H9 (cell line): ENCODE results near the gene ZBTB20. TPM values are rescaled to one million over a fixed set of nuclear protein-coding genes. Genes with fewer than 3 reads are reported as not detected.
A peak's percentile ranks its signal among the peaks of the same experiment; 100 is the strongest.

ENCODE experiments used
- DNase-seq: peaks from one replicate; pipeline ENCODE4 v3.0.0-alpha.2; 2017
- H2AFZ ChIP-seq: one replicate; pipeline ENCODE4 v1.6.1; 2013; ENCODE audit warnings: mild to moderate bottlenecking, low read length, control low read depth, moderate library complexity
- H2AK5ac ChIP-seq: 2 replicates; pipeline ENCODE4 v1.6.1; 2013; ENCODE audit warnings: low read length, control low read depth, mixed read lengths; ENCODE audit not compliant: insufficient read length
- H2BK120ac ChIP-seq: one replicate; pipeline ENCODE4 v1.6.1; 2013; ENCODE audit warnings: low read depth, mild to moderate bottlenecking, low read length, control low read depth, inconsistent platforms; ENCODE audit not compliant: poor library complexity, severe bottlenecking
- H2BK12ac ChIP-seq: 2 replicates; pipeline ENCODE4 v1.6.1; 2013; ENCODE audit warnings: low read length, control low read depth, mixed read lengths, low read depth; ENCODE audit not compliant: insufficient read length
- H2BK15ac ChIP-seq: 2 replicates; pipeline ENCODE4 v1.6.1; 2013; ENCODE audit warnings: low read depth, low read length, control low read depth
- H2BK20ac ChIP-seq: one replicate; pipeline ENCODE4 v1.6.1; 2013; ENCODE audit warnings: low read depth, mild to moderate bottlenecking, low read length, control low read depth, inconsistent platforms; ENCODE audit not compliant: poor library complexity, severe bottlenecking
- H2BK5ac ChIP-seq: 2 replicates; pipeline ENCODE4 v1.6.1; 2013; ENCODE audit warnings: low read length, control low read depth, mixed read lengths; ENCODE audit not compliant: insufficient read length
- H3K14ac ChIP-seq: 2 replicates; pipeline ENCODE4 v1.6.1; 2013; ENCODE audit warnings: low read length, control low read depth; ENCODE audit not compliant: insufficient read depth
- H3K18ac ChIP-seq: 2 replicates; pipeline ENCODE4 v1.6.1; 2013; ENCODE audit warnings: low read depth, mild to moderate bottlenecking, mixed read lengths, low read length, control low read depth; ENCODE audit not compliant: insufficient read length
- H3K23ac ChIP-seq: 2 replicates; pipeline ENCODE4 v1.6.1; 2013; ENCODE audit warnings: low read length, control low read depth, mixed read lengths, low read depth; ENCODE audit not compliant: insufficient read length
- H3K23me2 ChIP-seq: 2 replicates; pipeline ENCODE4 v1.6.1; 2013; ENCODE audit warnings: low read depth, mild to moderate bottlenecking, mixed read lengths, low read length, control low read depth; ENCODE audit not compliant: insufficient read length, poor library complexity, severe bottlenecking
- H3K27ac ChIP-seq: 2 replicates; pipeline ENCODE4 v1.5.1; 2013; ENCODE audit warnings: low read length, control low read depth, mixed read lengths, low read depth; ENCODE audit not compliant: insufficient read length
- H3K27me3 ChIP-seq: 2 replicates; pipeline ENCODE4 v1.6.1; 2013; ENCODE audit warnings: low read length, control low read depth, inconsistent platforms; ENCODE audit not compliant: insufficient read depth
- H3K4ac ChIP-seq: 2 replicates; pipeline ENCODE4 v1.6.1; 2013; ENCODE audit warnings: low read depth, mild to moderate bottlenecking, control low read depth, inconsistent platforms, low read length, moderate library complexity
- H3K4me1 ChIP-seq: 2 replicates; pipeline ENCODE4 v1.6.1; 2013; ENCODE audit warnings: low read length, control low read depth, inconsistent platforms; ENCODE audit not compliant: insufficient read depth
- H3K4me2 ChIP-seq: 2 replicates; pipeline ENCODE4 v1.6.1; 2013; ENCODE audit warnings: low read length, control low read depth, mixed read lengths; ENCODE audit not compliant: insufficient read length, insufficient read depth
- H3K56ac ChIP-seq: 2 replicates; pipeline ENCODE4 v1.6.1; 2013; ENCODE audit warnings: low read depth, mild to moderate bottlenecking, mixed read lengths, low read length, control low read depth; ENCODE audit not compliant: insufficient read length
- H3K79me1 ChIP-seq: 2 replicates; pipeline ENCODE4 v1.6.1; 2013; ENCODE audit warnings: low read depth, mild to moderate bottlenecking, moderate library complexity, low read length, control low read depth, inconsistent platforms; ENCODE audit not compliant: insufficient read depth, poor library complexity, severe bottlenecking
- H3K79me2 ChIP-seq: 2 replicates; pipeline ENCODE4 v1.6.1; 2013; ENCODE audit warnings: low read length, control low read depth, inconsistent platforms; ENCODE audit not compliant: insufficient read depth
- H3K9ac ChIP-seq: 2 replicates; pipeline ENCODE4 v1.6.1; 2013; ENCODE audit warnings: low read length, control low read depth, mixed read lengths; ENCODE audit not compliant: insufficient read length; ENCODE audit errors: extremely low read depth
- H3K9me3 ChIP-seq: one replicate; pipeline ENCODE4 v1.6.1; 2013; ENCODE audit warnings: low read depth, low read length, inconsistent platforms; ENCODE audit not compliant: control insufficient read depth
- H3T11ph ChIP-seq: one replicate; pipeline ENCODE4 v1.6.1; 2013; ENCODE audit warnings: mild to moderate bottlenecking, low read length, control low read depth, inconsistent platforms
- H4K20me1 ChIP-seq: one replicate; pipeline ENCODE4 v1.6.1; 2013; ENCODE audit not compliant: control insufficient read depth, insufficient read length, insufficient read depth
- H4K5ac ChIP-seq: 2 replicates; pipeline ENCODE4 v1.6.1; 2013; ENCODE audit warnings: low read depth, mild to moderate bottlenecking, mixed read lengths, low read length, control low read depth; ENCODE audit not compliant: insufficient read length
- H4K8ac ChIP-seq: replicated peaks from 2 replicates; pipeline ENCODE4 v1.6.1; 2013; ENCODE audit warnings: low read length, control low read depth, mixed read lengths, low read depth; ENCODE audit not compliant: insufficient read length
- H4K91ac ChIP-seq: 2 replicates; pipeline ENCODE4 v1.6.1; 2013; ENCODE audit warnings: low read depth, mild to moderate bottlenecking, moderate library complexity, mixed read lengths, low read length, control low read depth; ENCODE audit not compliant: insufficient read length
- H3K27ac Mint-ChIP-seq, 3 experiments: 2 replicates in 2 of 3; 3 replicates in 1 of 3; pipeline ENCODE4 v1.8.0; 2020 to 2021; ENCODE audit warnings: mixed read lengths in 3 of 3, mild to moderate bottlenecking in 1 of 3, moderate library complexity in 1 of 3
- H3K27me3 Mint-ChIP-seq: 2 replicates; pipeline ENCODE4 v1.8.0; 2021; ENCODE audit warnings: low read depth, mild to moderate bottlenecking, moderate library complexity, mixed read lengths
- H3K36me3 Mint-ChIP-seq, 3 experiments: 2 replicates in 2 of 3; 3 replicates in 1 of 3; pipeline ENCODE4 v1.8.0; 2020 to 2021; ENCODE audit warnings: low read depth in 3 of 3, mixed read lengths in 3 of 3; ENCODE audit not compliant: insufficient read depth in 1 of 3
- H3K4me1 Mint-ChIP-seq, 2 experiments: 2 replicates each; pipeline ENCODE4 v1.8.0; 2020; ENCODE audit warnings: mixed read lengths in 2 of 2
- H3K4me3 Mint-ChIP-seq, 2 experiments: 2 replicates in 1 of 2; 3 replicates in 1 of 2; pipeline ENCODE4 v1.8.0; 2020 to 2021; ENCODE audit warnings: mild to moderate bottlenecking in 2 of 2, mixed read lengths in 2 of 2, moderate library complexity in 1 of 2
- H3K9me3 Mint-ChIP-seq, 2 experiments: 2 replicates in 1 of 2; 3 replicates in 1 of 2; pipeline ENCODE4 v1.8.0; 2020; ENCODE audit warnings: mild to moderate bottlenecking in 2 of 2, mixed read lengths in 2 of 2, moderate library complexity in 1 of 2
- CTCF ChIP-seq: fragments of 200-600 bp; sonication (generic); conservative IDR thresholded peaks from 3 replicates; pipeline ENCODE4 v1.8.0; 2021; ENCODE audit warnings: antibody characterized with exemption, mild to moderate bottlenecking
- WGBS: extraction: QIAGEN DNeasy Blood & Tissue Kit; methylation state at CpG from one replicate; pipeline ENCODE4 v1.1.7; 2013; ENCODE audit warnings: missing lambda C conversion rate, low lambda C conversion rate, mixed read lengths; ENCODE audit not compliant: insufficient read length; ENCODE audit errors: extremely low coverage; 5-methylcytosine and 5-hydroxymethylcytosine counted together
- total RNA-seq: library from RNA; stranded (reverse); gene quantifications from 2 replicates; pipeline ENCODE4 v1.2.1, GENCODE V29; 2021

ZBTB20 gene
- total RNA-seq, 1 experiment from 2014 or later, result 0.70 TPM

GRCh38 chr3:114627770-114628169 lies 519.3 kb downstream of the ZBTB20 start:
- Histone ChIP-seq H2BK120ac (no peak overlapping the region), H3K4me1 (no peaks in the 10 kb centered on the region; the same call in 1 of the 2 replicates), H3K79me2 (no peaks in the 10 kb centered on the region), H3T11ph (no peak overlapping the region), H2AK5ac (no peak overlapping the region), H3K79me1 (no peaks in the 10 kb centered on the region), H2AFZ (no peak overlapping the region), H3K4ac (no peak overlapping the region), H4K91ac (no peak overlapping the region), H4K20me1 (no peaks in the 10 kb centered on the region), H4K8ac (no peak overlapping the region), H3K27ac (no peak overlapping the region), H3K18ac (no peak overlapping the region), H3K9me3 (no peaks in the 10 kb centered on the region), H4K5ac (no peak overlapping the region), H3K4me2 (no peak overlapping the region), H2BK12ac (no peak overlapping the region), H3K23me2 (no peaks in the 10 kb centered on the region), H3K23ac (no peak overlapping the region), H2BK5ac (no peak overlapping the region), H3K14ac (no peak overlapping the region), H3K56ac (no peak overlapping the region), H2BK20ac (no peak overlapping the region), H3K27me3 (no peaks in the 10 kb centered on the region), H2BK15ac (no peak overlapping the region), H3K9ac (no peak overlapping the region)
- H3K27ac Mint-ChIP-seq, result peak overlapping the region in 1 of 3 experiments; percentile 54; a peak in 1 of 7 replicates
- H3K36me3 Mint-ChIP-seq, result no peaks in the 10 kb centered on the region
- no peak overlapping the region for H3K4me3 Mint-ChIP-seq
- H3K9me3 Mint-ChIP-seq, result no peaks in the 10 kb centered on the region
- DNase-seq, result no peak
- TF ChIP-seq CTCF, result no peak
- H3K27me3 Mint-ChIP-seq, result no peaks in the 10 kb centered on the region
- no CpG with 5 or more reads among the region's 4 CpGs for WGBS
- peaks cover 9 to 17% of the 10 kb centered on the region in 2 experiments; a peak in 3 of 4 replicates for H3K4me1 Mint-ChIP-seq
